Measurements from ENCODE around the gene TRIM25. TPM values are rescaled to one million over a fixed set of nuclear protein-coding genes. Genes with fewer than 3 reads are reported as not detected.

Gene TRIM25
- total RNA-seq, 1 donor from 2014 or later = 15.2 TPM

DNA sequence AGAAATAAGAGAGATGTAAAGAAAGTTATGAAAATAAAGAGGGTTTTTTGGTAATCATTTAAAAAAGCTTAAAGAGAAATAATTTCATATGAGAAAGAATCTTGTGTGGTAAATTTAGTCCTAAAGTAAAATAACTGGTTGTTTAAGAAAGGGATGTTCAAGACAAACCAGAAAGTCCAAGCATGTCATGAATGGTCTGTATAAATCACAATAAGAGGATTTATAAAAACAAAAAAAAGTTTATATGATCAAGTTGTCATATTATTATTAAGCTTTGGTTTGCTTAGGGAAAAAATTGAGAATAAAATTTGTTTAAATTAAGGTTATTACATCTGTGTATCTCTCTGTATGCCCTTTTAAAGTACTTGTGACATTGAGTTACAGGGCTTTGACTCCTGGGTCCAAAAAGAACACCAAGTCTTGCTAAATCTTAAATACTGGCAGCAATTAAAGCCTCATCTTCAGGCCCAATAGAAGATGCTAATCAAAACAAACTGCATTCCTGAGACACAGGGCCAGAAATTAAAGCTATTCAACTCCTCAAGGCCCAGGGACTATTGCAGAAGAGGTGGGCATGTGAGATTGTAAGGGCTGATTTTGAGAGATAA, 15.6 kb upstream of the TRIM25 start:
- intact Hi-C loops (cut with DNase I) = no loop called here
- no peak for DNase-seq (ENCODE audit: low spot score)

DNA sequence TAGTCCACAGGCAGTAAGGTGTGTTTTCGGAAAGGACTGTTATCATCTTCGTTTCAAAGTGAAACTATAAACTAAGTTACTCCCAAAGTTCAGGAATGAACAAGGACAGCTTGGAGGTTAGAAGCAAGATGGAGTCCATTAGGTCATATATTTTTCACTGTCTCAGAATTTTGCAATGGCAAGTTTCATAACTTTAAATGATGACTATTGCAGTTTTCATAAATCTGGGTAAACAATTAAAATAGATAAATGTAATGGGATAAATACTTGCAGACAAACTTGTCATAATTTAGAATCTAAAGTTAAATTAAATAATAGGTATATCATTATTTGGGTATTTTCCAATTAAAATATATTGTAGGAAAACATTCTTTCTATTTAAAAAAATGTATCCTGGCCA, 14.7 kb upstream of the TRIM25 start:
- intact Hi-C loops (cut with DNase I) = no loop called here
- DNase-seq (ENCODE audit: low spot score) = no peak

DNA sequence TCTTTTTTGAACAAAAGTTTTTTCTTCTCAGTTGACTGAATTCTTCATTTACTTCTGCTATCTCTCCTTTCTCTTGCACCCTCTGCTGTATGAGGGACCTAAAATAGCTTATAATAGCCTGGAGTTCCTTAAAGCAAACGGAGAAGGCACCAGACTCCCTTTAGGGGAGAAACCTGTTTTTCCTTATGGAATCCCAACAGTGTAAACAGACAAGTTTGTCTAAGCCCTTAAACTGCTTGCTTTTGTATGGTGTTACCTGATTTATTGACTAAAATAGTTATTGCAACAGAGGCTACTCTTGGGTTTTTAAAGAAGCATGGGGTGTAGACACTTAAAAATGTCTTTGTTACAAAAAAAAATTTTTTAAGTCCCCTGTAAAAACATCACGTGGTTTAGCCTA, 12.9 kb upstream of the TRIM25 start:
- intact Hi-C loops (cut with DNase I) = no loop called here
- DNase-seq (ENCODE audit: low spot score) = no peak

- intact Hi-C loops (cut with DNase I) = no loop called here
- DNase-seq (ENCODE audit: low spot score) = no peak
Measured at GRCh38 chr17:56926270-56926669, 12.4 kb upstream of the TRIM25 start.

DNA sequence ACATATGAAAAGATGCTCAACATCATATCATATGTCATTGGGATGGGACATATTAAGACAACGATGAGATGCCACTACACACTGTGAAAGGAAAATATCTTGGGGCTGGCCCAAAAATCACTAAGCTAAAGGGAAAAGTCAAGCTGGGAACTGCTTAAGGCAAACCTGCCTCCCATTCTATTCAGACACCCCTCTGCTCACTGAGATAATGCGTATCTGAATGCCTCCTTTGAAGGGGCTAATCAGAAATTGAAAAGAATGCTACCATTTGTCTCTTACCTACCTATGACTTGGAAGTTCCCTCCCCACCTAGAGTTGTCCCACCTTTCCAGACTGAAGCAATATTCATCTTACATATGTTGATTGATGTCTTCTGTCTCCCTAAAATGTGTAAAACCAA, 11.2 kb upstream of the TRIM25 start:
- no peak for DNase-seq (ENCODE audit: low spot score)
- intact Hi-C loops (cut with DNase I) = no loop called here

GRCh38 chr17:56919717-56920116, 5.9 kb upstream of the TRIM25 start:
- no peak for DNase-seq (ENCODE audit: low spot score)
- intact Hi-C loops (cut with DNase I) = no loop called here

DNA sequence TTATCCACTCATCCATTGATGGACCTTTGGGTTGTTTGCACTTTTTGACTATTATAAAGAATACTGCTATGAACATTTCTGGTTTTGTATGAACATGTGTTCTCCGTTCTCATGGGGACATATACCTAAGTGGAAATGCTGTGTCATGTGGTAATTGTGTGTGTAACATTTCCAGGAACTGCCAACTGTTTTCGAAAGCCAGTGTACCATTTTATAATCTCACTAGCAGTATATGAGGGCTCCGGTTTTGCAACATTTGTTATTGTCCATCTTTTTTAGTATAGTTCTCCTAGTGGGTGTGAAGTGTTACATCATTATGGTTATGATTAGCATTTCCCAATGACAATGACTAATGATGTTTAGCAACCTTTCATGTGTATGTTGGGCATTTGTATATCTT, 5.1 kb upstream of the TRIM25 start:
- intact Hi-C loops (cut with DNase I) = no loop called here
- DNase-seq (ENCODE audit: low spot score) = no peak

DNA sequence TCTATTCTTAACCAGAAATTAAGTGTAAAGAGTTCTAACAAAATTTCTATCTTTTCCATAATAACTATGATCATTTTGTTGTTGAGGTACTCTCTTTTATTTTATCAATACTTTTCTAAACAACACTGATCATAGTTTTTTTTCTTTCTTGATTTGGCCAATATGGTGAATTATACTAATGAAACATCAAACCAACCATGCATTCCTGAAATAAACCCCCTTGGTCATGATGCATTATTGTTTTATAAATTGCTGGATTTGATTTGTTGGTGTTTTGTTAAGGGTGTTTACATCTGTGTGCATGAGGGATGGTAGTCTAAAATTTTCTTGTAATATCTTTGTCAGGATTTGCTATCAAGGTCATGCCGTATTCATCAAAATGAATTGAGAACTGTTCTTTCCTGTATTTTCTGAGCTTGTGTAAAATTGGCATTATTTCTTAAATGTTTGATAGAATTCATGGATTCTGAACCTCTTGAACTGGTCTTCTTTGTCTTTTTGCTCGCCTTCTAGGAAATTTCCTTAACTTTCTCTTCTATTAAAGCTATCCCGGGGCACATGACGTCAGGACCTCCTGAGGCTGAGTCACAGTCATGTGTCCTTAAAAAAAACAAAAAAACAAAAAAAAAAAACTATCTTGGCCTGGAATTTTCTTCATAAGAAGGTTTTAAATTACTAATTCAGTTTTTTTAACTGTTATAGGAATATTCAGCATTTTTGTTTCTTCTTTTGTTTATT, 3.9 kb upstream of the TRIM25 start:
- intact Hi-C loops (cut with DNase I) = no loop called here
- no peak for DNase-seq (ENCODE audit: low spot score)

DNA sequence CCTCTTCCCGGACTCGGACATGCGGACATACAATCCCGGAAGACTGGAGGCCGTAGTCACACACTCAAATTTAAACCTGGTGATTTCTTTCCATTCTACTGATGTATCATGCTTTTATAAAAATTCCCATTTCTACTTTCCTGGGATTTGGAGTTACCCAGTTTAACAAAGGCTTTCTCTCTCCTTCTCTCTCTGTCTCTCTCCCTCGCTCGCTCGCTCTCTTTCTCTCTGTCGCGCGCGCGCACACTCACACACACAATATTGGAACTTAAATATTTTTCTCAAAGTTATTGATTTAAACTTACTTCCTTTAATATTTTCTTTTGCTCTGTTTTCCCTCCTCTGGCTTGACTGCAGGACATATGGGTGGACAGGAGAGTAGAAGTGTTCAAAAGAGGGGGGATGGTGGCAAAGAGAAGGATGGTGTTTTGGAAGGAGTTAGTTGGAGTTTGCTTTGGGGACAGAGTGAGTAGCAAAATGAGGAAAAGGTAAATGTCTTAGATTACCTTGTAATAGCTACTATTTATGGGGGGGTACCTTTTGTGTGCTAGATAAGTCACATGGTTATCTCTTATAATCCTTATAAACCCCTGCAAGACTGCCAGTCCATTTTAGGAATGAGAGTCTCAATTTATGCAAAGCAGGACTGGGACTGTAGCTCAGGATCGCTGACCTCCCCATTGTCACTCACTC, 878 bp upstream of the TRIM25 start:
- intact Hi-C loops (cut with DNase I) = no loop called here
- no peak for DNase-seq (ENCODE audit: low spot score)

- peak; percentile 79 for DNase-seq (ENCODE audit: low spot score)
- intact Hi-C loops (cut with DNase I) = loop anchor here (2.0 kb wide), 1 partner anchor 79 kb away; the partner anchor contains the start of gene DGKE
Measured at GRCh38 chr17:56913353-56913866, 439 bp downstream of the TRIM25 start.

- no peak for DNase-seq (ENCODE audit: low spot score)
- intact Hi-C loops (cut with DNase I) = loop anchor here (2.0 kb wide), 1 partner anchor 78 kb away; the partner anchor contains the start of gene DGKE
Measured at GRCh38 chr17:56913000-56913311, 893 bp downstream of the TRIM25 start.

- no peak for DNase-seq (ENCODE audit: low spot score)
- intact Hi-C loops (cut with DNase I) = loop anchor here (2.0 kb wide), 1 partner anchor 78 kb away; the partner anchor contains the start of gene DGKE
Measured at GRCh38 chr17:56912105-56912999, 1.5 kb downstream of the TRIM25 start.

GRCh38 chr17:56910509-56911235, 3.2 kb downstream of the TRIM25 start:
- DNase-seq (ENCODE audit: low spot score) = no peak
- intact Hi-C loops (cut with DNase I) = no loop called here

- intact Hi-C loops (cut with DNase I) = no loop called here
- no peak for DNase-seq (ENCODE audit: low spot score)
Measured at GRCh38 chr17:56909742-56910508, 3.9 kb downstream of the TRIM25 start.

- intact Hi-C loops (cut with DNase I) = no loop called here
- peak; percentile 94 for DNase-seq (ENCODE audit: low spot score)
Measured at GRCh38 chr17:56908001-56908542, 5.8 kb downstream of the TRIM25 start.

DNA sequence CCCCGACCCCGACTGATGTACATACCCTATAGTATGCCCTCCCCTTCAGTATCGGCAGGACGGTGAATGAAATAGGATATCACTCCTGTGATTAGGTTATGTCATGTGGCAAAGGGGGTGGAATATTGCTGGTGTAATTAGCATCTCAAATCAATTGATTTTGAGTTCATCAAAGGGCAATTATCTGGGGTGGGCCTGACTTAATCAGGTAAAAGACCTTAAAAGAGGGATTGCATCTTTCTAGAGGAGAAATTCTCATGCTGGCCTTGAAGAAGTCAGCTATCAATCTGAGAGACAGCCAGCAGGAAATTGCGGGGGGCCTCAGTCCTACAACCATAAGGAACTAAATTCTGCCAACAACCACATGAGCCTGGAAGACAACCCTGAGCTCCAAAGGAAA, 10.3 kb downstream of the TRIM25 start:
- intact Hi-C loops (cut with DNase I) = no loop called here
- no peak for DNase-seq (ENCODE audit: low spot score)

DNA sequence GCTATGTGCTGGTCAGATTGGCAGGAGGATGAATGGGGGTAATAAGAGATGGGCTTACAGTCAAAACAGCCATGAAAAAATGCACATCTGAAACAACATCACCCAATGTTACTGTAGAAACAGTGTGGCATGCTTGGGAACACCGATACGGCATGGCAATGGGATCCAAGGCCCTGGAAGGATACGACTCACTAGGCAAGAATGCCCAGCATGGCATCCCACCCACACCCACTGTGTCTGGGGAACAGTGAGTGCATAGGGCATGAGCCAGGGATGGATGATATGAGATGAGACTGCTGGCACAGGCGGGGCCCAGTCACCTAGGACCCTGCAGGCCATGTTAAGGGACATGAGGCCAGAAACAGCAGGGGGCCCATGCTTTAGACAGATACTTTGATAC, 11.5 kb downstream of the TRIM25 start:
- intact Hi-C loops (cut with DNase I) = no loop called here
- DNase-seq (ENCODE audit: low spot score) = no peak

- DNase-seq (ENCODE audit: low spot score) = no peak
- intact Hi-C loops (cut with DNase I) = no loop called here
Measured at GRCh38 chr17:56899403-56899802, 14.4 kb downstream of the TRIM25 start.
